Mammary microvascular endothelial cell (primary cell): ENCODE results near the gene BIRC5. TPM values are rescaled to one million over a fixed set of nuclear protein-coding genes. Genes with fewer than 3 reads are reported as not detected.

Experiments
- total RNA-seq: library from RNA; depleted of rRNA; stranded (reverse); fragments of >200 nt; gene quantifications from 2 replicates; pipeline ENCODE4 v1.2.3, GENCODE V29; 2015

Gene BIRC5
- total RNA-seq: 68.9 and 105 TPM in 2 replicates

GRCh38 chr17:78214016-78214705 is at the start of gene BIRC5:
Gene BIRC5, plus strand, starts transcription at chr17:78214253. Its CDS starts 64 bp downstream, at chr17:78214317.

GRCh38 chr17:78168242-78168902 is 45.7 kb upstream of the BIRC5 start, which contains the start of gene SYNGR2:
Gene SYNGR2, plus strand, starts transcription at chr17:78168581. Its CDS starts 36 bp downstream, at chr17:78168617.

GRCh38 chr17:78186692-78187595 is 27.1 kb upstream of the BIRC5 start, which contains the start of the genes AFMID and TK1:
Gene AFMID, plus strand, starts transcription at chr17:78187362. Its CDS starts 9 bp downstream, at chr17:78187371.
Gene TK1, minus strand, starts transcription at chr17:78187052. Its CDS starts 58 bp downstream, at chr17:78186994.

GRCh38 chr17:78230996-78231935 is 17.2 kb downstream of the BIRC5 start, which contains the start of gene TMEM235:
Gene TMEM235, plus strand, starts transcription at chr17:78231631. Its CDS starts 393 bp downstream, at chr17:78232024.

Other genes with a start within 250 kb of the BIRC5 start
- gene TMC6, start 85.5 kb upstream of the BIRC5 start, total RNA-seq: 35.5 and 43.2 TPM in 2 replicates
- gene TMC8, start 83.5 kb upstream of the BIRC5 start, total RNA-seq: 0.07 and 0.30 TPM in 2 replicates
- not detected in 2 replicates for gene C17orf99, start 67.9 kb upstream of the BIRC5 start, total RNA-seq
- gene SYNGR2, start 45.7 kb upstream of the BIRC5 start, total RNA-seq: 42.8 and 57.6 TPM in 2 replicates
- gene TK1, start 27.2 kb upstream of the BIRC5 start, total RNA-seq: 174 and 189 TPM in 2 replicates
- gene AFMID, start 26.9 kb upstream of the BIRC5 start, total RNA-seq: 31.2 and 36.0 TPM in 2 replicates
- not detected in 2 replicates for gene TMEM235, start 17.4 kb downstream of the BIRC5 start, total RNA-seq
- gene SOCS3, start 145.8 kb downstream of the BIRC5 start, total RNA-seq: 42.1 and 42.4 TPM in 2 replicates
- 25.2 and 27.6 TPM in 2 replicates for gene PGS1, start 164.4 kb downstream of the BIRC5 start, total RNA-seq